ENCODE data around the gene KLLN.
"Not testable (repeated sequence)": the region's sequence is repeated elsewhere in the genome, so short reads cannot be mapped to it uniquely, and the experiment has no call there.

Gene KLLN

DNA sequence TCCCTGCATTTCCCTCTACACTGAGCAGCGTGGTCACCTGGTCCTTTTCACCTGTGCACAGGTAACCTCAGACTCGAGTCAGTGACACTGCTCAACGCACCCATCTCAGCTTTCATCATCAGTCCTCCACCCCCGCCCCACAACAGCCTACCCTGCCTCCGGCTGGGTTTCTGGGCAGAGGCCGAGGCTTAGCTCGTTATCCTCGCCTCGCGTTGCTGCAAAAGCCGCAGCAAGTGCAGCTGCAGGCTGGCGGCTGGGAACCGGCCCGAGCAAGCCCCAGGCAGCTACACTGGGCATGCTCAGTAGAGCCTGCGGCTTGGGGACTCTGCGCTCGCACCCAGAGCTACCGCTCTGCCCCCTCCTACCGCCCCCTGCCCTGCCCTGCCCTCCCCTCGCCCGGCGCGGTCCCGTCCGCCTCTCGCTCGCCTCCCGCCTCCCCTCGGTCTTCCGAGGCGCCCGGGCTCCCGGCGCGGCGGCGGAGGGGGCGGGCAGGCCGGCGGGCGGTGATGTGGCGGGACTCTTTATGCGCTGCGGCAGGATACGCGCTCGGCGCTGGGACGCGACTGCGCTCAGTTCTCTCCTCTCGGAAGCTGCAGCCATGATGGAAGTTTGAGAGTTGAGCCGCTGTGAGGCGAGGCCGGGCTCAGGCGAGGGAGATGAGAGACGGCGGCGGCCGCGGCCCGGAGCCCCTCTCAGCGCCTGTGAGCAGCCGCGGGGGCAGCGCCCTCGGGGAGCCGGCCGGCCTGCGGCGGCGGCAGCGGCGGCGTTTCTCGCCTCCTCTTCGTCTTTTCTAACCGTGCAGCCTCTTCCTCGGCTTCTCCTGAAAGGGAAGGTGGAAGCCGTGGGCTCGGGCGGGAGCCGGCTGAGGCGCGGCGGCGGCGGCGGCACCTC, at the start of gene KLLN, which contains the start of gene PTEN:
Gene KLLN, minus strand, starts transcription at position 481 of the 891 bp plus-strand sequence. CDS start 1,046 bp downstream, outside the sequence.
Gene PTEN, plus strand, starts transcription at position 573 of the 891 bp plus-strand sequence. CDS start 845 bp downstream, outside the sequence.
- DNase-seq, result peak; percentile 64 to 82

DNA sequence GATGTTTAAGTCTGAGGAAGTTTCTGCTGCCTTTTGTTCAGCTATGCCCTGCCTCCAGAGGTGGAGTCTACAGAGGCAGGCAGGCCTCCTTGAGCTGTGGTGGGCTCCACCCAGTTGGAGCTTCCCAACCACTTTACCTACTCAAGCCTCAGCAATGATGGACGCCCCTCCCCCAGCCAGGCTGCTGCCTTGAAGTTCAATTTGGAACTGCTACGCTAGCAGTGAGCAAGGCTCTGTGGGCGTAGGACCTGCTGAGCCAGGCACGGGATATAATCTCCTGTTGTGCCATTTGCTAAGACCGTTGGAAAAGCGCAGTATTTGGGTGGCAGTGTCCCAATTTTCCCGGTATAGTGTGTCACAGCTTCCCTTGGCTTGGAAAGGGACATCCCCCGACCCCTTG, 40.1 kb upstream of the KLLN start:
- DNase-seq, result not testable (repeated sequence)

DNA sequence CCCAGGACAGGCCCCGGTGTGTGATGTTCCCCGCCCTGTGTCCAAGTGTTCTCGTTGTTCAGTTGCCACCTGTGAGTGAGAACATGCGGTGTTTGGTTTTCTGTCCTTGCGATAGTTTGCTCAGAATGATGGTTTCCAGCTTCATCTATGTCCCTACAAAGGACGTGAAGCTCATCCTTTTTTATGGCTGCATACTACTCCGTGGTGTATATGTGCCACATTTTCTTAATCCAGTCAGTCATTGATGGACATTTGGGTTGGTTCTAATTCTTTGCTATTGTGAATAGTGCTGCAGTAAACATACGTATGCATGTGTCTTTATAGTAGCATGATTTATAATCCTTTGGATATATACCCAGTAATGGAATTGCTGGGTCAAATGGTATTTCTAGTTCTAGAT, 34.6 kb upstream of the KLLN start:
- DNase-seq, result not testable (repeated sequence)

DNA sequence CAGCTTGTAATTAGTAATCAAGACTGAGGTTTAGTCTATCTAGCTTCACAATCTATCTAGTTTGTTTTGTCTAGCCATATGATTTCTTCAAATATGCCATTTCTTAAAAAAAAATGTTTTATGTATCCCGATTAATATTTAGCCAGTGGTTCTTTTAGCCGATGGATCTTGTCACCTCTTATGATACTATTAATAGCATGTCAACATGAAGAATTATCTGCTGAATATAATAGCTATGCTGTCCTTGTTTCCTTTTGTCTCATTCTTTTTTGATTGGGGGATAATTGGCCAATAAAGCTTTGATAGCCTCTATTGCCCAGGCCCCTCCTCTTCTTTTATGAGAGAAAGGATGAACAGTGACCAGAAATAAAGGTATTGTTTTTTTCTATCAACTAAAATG, 32.9 kb upstream of the KLLN start:
- DNase-seq, result no peak

GRCh38 chr10:87895430-87895829, 32.1 kb upstream of the KLLN start:
- DNase-seq, result no peak

DNA sequence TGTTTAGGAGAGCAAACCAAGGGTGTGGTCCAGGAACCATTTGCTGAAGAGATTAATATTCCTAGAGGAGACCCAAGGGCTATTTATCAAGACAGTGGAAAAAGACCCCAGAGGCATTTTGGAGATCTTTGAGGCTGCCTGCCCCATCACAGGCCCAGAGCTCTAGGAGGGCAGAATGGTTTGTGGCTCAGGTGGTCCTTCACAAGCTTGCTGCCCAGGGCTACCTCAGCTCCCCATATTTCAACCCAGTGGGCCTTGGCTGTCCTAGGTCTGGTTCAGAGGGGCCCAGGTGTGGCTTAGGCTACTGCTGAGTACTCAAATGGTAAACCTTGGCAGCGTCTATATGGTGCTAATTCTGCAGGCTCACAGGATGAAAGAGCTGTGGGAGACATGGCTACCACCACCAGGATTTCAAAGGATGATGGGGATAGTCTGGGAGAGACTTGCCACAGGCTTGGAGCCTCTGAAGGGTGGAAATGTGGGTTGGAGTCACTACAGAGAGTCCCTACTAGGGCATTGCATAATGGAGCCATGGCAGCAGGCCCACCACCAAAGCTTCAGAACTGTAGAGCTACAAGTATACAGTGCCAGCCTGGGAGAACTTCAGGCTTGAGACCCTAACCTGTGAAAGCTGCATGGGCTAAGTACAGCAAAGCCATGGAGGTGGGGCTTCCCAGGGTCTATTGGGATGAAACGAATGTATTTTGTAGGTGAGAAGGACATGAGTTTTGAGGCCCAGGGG, 24.4 kb upstream of the KLLN start:
- DNase-seq, result no peak

GRCh38 chr10:87887146-87887545, 23.8 kb upstream of the KLLN start:
- DNase-seq, result no peak

GRCh38 chr10:87886635-87887034, 23.3 kb upstream of the KLLN start:
- DNase-seq, result no peak

DNA sequence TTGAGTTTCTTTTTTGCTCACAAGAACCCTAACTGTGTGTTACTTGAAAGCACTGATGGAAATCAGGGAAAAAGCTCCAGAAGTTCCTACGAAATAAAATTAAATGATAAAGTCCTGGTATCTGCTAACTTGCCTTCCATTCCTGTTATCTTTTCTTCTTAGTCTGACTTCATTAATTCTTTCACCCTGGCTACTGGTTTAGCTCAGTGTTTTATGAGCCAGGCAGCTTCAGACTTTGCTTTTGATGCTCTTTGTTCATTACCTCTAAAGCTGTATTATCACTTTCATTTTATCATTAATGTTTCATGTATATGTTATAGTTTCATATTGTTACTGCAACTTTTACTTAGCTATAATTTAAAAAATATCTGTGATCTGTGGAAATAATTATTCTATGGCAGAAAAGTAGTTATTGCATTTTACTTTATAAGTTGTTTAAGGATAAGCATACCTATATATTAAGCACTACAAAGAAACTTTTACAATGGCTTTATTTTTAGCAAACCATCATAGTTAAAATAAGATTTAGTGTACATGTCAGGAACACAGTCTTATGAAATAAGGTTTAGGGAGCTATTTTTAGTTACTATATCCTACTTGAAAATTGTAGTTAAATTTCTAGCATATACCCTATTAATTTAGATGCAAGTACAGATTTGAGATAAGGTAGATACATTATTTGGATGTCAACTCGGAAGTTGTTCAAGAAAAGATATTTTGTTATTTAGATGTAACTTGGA, 19.4 kb upstream of the KLLN start:
- DNase-seq, result no peak

DNA sequence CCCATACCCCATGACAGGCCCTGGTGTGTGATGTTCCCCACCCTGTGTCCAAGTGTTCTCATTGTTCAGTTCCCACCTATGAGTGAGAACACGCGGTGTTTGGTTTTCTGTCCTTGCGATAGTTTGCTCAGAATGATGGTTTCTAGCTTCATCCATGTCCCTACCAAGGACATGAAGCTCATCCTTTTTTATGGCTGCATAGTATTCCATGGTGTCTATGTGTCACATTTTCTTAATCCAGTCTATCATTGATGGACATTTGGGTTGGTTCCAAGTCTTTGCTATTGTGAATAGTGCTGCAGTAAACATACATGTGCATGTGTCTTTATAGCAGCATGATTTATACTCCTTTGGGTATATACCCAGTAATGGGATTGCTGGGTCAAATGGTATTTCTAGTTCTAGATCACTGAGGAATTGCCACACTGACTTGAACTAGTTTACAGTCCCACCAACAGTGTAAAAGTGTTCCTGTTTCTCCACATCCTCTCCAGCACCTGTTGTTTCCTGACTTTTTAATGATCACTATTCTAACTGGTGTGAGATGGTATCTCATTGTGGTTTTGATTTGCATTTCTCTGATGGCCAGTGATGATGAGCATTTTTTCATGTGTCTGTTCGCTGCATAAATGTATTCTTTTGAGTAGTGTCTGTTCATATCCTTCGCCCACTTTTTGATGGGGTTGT, 18.2 kb upstream of the KLLN start:
- DNase-seq, result not testable (repeated sequence)

DNA sequence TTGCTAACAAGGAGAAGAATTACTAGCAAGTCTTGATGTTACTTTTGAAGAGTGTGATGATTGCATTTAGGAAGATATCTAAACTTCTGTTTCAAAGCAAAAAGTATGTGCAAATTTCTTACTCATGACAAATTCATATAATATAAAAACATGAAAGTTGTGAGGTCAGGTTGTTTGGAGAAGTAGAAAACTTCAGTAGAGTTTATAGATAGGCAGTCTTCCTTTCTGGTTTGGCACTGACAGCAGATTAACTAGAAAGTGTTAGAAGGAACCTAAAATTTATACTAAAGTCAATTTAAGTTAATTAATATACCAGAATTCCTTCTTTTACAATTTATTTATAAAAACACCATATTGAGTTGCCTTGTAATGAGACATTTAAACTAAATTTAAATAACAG, 17.0 kb upstream of the KLLN start:
- no peak for DNase-seq

DNA sequence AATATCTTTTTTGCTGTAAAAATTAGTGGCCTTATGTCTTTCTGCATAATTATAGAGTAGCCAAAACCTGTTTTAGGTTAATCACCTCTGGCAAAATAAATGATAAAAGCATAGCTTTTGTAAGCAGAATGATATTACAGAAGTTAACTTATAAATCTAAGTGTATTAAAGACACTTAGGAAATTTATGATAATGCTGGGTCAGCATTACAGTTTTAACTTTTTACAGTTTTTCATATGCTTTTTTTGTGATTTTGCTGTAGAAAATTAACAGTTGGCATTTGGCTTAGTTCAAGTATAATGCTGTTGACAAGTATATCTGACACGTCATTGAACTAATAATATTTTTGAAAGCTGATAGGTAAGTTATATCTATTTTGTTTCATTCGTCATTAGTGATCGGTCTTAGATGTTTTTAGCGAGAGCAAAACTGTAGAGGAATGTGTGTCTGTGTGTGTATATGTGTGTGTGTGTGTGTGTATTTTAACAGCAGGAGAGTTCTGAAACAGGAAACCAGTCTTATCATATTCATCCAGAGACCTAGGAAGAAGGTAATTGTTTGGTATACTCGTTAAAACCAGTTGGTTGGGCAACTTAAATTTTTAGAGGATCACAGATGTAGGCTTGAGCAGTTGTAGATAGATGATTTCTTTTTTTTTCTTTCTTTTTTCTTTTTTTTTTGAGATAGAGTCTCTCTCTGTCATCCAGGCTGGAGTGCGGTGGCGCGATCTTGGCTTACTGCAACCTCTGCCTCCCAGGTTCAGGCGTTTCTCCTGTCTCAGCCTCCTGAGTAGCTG, 15.5 kb upstream of the KLLN start:
- no peak for DNase-seq

DNA sequence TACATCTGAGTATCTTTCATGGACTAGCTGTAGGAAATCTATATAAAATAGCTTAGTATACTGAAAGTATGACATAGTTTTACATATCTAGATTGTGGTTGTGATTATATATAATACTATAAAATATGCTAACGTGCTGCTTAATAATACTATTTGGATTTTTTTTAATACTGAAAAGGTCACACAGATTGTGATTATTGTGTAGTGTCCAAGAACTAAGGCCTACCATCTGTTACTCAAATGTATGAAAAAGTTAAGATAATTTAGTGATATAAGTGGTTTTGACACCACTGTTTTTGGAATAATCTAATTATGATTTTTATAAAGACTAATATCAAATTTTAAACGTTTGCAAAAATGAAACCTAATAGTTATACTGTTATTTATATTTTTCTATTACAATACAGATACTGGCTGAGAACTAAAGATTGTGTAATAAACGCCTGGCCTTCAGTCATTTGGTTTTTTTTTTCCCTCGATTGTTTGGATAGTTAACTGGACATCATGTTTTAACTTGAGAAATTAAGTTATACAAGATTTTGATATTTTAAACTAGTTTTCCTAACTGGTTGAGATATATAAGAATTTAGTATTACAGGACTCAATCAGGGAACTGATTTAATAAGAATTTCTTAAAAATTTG, 12.7 kb upstream of the KLLN start:
- DNase-seq, result no peak

GRCh38 chr10:87873656-87874055, 10.3 kb upstream of the KLLN start:
- DNase-seq, result no peak

DNA sequence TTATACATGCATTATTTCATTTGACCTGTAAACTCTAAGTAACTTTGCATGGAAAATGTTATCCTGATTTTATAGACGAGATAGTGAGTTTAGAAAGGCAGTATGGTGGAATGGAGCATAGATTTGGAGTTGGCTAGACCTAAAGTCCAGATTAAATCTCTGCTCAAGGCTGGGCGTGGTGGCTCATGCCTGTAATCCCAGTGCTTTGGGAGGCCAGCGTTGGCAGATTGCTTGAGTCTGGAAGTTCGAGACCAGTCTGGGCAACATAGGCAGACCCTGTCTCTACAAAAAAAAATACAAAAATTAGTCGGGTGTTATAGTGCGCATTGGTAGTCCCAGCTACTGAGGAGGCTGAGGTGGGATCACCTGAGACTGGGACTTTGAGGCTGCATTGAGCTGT, 9.5 kb upstream of the KLLN start:
- no peak for DNase-seq

DNA sequence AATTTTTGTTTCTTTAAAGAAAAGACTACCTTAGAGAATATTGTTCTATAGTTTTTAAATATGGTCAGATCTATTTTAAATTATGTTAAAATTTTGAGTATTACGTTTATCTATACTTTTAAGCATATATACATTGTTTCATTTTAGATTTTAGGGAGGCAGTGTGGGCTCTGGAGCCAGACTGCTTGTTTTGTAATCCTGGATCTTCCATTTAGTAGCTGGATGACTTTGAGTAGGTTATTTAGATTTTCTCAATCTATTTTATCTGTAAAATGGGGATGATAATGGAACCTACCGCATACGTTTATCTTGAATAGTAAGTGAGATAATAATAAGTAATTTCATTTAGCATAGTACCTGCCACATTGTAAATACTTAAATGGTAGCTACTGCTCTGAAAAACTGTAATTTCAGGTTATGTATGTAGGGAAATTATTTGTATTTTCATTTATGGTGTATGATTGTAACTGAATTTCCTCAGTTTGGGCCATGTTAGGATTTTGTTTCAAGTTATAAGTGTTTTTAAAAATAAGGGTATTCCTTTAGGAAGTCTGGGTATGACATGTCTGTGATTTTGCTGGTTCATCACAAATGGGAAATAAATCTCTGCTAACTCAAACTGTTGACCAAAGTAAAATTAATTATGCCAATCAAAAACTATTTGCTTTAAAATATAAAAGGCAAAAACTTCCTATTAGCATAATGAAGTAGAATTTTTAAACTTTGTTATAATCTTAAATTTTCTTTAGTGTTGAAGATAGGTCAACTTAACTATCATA, 6.6 kb upstream of the KLLN start:
- DNase-seq, result no peak

DNA sequence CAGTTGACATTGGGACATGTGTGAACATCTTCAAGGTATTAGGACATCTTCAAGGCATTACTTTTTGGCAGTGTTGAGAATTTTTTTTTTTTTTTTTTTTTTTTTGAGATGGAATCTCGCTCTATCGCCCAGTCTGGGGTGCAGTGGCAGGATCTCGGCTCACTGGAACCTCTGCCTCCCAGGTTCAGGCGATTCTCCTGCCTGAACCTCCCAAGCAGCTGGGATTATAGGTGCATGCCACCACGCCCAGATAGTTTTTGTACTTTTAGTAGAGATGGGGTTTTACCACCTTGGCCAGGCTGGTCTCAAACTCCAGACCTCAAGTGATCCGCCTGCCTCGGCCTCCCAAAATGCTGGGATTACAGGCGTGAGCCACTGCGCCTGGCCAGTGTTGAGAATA, 5.8 kb upstream of the KLLN start:
- not testable (repeated sequence) for DNase-seq

DNA sequence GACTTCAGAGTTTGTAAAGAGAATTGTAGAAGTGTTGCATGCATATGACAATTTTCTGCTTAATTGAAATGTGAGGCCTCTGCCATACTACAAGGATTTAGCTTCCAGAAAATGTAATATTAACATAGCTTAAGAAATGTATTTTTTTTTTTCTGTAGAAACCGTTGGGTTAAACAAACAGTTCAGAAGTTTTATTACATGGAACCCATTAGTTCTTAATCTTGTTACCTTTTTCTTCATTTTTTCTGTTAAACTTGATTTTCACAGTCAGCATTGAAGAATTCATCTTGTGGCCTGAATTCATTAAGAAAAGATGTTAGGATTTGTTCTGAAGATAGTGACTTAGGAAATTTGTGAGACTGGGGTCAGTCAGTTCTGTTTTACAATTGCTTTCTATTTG, 4.9 kb upstream of the KLLN start:
- DNase-seq, result no peak

GRCh38 chr10:87867453-87867852, 4.1 kb upstream of the KLLN start:
- DNase-seq, result no peak

DNA sequence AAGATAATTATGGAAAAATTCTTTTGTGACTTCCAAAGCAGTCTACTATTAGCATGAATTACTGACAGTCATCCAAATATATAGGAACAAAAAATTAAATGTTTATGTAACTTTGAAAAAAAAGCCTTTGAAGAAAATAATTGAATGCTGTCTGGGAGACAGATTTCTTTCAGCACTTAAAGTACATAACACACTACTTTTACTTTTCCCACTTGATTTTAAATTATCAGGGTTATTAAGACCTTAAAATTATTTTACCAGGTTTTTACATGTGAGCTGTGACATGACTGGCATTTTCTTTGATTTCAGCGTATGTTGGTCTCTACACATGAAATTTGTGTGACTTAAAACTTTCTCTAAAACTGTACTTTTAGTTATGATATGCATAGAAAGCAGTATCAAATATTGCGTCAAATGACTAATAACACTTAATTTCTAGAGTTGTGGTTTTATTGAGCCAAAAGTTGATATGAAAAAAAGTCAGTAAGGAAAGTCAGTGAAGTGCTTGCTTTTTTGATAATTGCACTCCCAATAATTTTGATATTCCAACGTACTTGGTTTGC, 3.2 kb upstream of the KLLN start:
- no peak for DNase-seq
